Stimulated activated CD8-positive, alpha-beta memory T cell treated with anti-CD3 and anti-CD28 coated beads, Interleukin-15, amount 100 ng/mL, for 24 hours (primary cell): ENCODE measurements around the gene SLC29A1.

ENCODE experiments used
- DNase-seq: peaks from one replicate; pipeline ENCODE4 v3.0.0-alpha.2; 2020; ENCODE audit warnings: low read depth

SLC29A1 gene

DNA sequence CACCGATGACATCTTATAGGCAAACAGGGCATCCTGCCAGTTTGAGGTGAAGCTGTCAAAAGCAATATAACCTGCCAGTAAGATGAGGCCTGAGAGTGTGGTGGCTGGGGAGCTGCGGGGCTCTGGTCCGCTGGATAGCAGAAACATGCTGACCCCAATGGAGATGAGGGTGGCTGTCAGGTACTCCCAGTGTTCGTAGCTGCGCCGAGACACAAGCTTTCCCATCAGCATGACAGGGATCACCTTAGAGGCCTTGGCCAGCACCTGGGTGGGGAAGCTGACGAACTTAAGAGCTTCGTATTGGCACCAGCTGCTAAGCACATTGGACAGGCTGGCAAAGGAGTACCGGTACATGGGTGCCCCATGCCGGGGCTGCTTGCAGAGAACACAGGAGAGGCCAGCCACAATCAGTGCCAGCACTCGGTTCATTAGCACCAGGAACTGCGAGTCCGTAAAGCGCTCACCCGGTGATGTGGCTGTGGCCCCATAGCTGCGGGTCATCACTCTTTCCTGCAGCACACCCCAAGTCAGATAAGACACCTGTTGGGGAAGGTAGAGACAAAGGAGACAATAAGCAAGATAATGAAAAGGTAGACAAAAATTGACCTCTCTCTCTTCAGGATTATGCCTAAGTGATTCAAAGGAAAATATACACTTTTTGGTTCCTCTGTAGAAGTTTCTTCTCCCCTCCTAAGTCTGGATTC is 31.9 kb downstream of the SLC29A1 start:
- DNase-seq = no peak

DNA sequence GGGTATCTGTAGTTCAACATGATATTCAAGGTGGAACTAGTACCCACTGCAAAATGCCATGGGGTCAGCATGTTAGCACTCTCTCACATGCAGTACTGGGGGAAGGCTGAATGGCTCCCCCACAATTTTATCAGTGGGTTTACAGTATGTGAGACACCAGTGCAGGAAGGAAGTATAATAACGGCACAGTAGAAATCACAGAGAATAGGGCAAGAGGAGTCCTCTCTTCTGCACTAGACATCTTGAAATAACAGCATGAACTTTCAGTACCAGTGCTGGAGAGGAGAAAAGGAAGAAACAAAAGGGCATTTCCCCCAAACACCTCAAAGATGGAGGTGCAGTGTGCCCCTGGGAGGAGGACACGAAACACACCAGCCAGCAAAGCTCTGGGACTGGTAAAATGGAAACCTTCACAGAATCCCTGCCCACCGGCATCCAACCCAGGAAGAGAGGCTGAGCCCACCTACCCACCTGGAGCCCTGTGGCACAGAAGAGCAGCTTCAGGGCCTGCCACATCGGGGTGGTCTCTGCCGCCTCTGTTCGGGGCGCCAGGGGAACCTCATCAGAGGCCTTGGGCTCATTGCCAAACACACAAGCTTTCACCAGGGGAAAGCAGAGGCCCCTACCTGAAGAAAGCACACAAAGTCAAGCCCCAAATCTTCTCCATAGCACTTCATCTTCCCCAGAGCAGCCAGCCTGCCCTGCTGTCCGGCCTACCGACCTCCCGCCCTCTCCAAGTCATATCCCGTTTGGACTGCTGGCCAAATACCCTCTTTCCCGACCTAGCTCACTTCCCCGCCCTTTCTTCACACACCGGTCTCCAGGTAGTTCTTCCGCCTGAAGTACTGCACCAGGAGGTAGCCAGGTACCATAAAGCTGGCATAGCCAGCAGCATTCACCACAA is 32.7 kb downstream of the SLC29A1 start:
- no peak for DNase-seq

DNA sequence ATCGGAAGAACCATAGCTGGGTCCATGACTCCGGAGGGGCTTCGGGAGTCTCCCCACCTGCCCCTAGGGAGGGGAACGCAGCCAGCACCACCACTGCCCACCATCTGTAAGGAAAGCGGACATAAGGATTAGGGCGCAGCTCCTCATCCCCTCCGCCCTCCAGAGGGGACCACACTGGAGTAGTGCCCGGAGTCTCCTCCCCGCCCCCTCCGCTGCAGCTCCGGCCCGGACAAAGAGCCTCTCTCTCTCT is 33.3 kb downstream of the SLC29A1 start:
- no peak for DNase-seq

DNA sequence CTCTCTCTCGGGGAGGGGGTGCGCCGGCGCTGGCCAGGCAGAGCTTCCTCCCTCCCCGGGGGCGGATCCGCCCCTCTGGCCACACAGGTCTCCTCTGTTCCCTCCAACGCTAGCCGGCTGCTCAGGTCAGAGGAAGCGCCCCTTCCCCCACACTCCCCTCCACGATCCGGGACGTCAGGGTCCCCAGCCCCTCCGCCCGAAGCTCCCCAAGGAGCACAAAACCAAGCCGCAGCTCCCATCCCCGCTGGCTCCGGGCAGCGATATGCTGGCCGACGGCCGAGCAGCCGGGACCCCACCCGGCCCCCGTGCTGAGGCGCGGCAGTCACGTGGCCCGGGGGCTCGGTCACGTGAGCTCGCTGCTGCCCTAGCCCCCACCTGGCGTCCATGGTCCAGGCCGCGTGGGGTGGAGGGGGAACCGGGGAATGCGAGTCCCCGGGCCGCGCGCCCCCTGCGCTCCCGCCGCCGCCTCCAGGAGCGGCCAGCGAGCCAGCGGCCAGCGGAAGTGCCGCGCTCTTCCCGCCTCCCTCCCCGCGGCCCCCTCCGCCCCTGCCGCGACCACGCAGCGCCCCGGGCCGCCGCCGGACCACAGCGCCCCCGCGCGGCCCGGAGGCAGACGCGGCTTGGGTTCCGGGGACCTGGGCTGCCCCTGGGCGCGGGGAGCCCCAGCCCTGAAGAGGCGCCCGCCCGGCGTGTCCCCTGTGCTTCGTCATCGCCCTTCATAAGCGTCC is 33.8 kb downstream of the SLC29A1 start, which contains the start of gene SLC35B2:
Gene SLC35B2 (minus strand): TSS at position 504 of the 728 bp plus-strand sequence. CDS start 118 bp downstream, at position 386.
- DNase-seq = peak; percentile 48

GRCh38 chr6:44257753-44258324 is 34.4 kb downstream of the SLC29A1 start:
- DNase-seq = no peak

- DNase-seq = no peak
Observed at GRCh38 chr6:44258325-44258863, 35.0 kb downstream of the SLC29A1 start.

GRCh38 chr6:44258921-44259320 is 35.5 kb downstream of the SLC29A1 start:
- no peak for DNase-seq

- no peak for DNase-seq
Observed at GRCh38 chr6:44260011-44260410, 36.6 kb downstream of the SLC29A1 start.

DNA sequence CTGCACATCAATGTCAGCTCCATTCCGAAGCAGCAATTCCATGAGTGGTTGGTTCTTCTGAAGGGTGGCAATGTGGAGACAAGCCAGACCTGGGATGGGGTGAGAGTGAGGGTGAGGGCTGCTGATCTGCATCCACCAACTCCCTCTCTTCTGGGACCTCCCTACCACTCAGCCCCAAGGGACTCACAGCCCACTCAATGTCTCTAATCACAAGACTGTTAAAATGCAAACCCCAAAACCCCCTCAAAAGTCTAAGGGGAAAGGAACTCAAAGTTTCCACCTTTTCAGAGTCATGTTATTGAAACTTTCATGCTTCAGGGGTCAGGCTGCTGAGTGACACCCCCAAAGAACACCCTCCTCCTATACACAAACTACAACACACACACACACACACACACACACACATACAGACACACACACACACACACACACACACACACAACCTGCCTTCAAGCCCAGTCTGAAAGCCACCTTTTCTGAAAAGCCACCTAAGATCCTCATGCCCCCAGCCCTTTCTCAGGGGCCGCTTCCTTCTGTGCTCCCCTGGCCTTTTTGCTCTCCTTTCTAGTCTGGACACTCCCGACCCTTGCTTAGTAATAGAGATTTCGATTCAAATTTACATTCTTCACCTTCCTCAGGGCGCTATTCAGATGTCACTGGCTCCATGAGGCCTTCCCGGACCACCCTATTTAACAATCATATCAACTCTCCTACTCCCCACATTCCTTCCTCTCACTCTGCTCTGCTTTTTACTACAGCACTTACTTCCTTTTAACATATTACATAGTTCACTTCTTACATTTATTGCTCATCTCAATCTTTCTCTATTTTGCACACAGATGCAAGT is 37.3 kb downstream of the SLC29A1 start:
- DNase-seq = no peak

DNA sequence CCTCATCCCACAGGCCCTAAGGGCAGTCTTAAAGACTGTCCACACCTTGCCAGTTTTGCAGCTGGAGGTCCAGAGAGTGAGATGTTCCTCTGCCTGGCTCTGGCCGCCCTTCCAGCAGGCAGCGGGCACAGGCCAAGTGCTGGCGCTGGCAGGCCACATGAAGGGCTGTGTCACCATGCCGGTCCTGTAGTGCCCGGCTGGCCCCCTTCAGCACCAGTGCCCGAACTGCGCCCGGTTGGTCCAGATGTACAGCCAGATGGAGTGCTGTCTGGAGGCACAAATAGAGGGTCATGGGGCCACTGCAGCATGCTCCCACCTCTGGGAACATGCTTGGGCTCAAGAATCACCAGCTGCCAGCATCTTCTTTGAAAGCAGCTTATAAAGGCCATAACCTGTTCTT is 38.2 kb downstream of the SLC29A1 start:
- DNase-seq = no peak

GRCh38 chr6:44262467-44263353 is 39.3 kb downstream of the SLC29A1 start:
- DNase-seq = no peak

DNA sequence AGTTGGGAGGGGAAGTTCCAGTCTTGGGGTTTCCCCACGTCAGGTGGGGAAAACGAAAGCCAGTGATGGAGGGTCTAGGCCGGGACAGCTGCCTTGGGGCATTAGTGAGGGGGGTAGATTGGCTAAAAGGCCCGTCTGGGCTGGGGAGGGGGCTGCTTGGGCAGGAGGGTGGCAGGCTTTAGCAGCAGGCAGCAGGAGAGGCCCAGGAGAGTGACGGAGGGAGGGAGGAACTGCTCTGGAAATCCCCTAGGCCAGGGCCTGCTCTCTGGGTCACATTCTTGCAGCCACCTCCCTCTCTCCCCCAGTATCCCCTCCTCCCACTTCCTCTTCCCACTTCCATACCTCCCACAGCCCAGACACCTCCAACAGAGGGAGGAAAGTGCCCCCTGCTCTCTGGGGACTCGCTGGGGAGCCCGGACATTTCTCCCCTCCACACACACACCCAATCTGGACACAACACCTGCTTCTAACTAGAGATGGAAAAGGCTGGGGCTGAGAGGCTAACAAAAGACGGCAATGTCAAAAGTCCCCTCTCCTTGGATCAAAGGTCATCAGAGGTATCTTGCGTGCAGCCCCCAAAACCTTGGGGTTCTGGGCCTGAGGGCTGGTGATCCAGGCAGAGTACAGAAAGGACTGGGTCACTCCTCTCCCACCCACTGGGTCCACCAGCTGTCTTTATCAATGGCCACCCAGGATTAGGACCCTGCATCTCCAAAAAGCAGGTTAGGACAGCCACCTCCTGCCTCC is 40.1 kb downstream of the SLC29A1 start:
- DNase-seq = no peak

DNA sequence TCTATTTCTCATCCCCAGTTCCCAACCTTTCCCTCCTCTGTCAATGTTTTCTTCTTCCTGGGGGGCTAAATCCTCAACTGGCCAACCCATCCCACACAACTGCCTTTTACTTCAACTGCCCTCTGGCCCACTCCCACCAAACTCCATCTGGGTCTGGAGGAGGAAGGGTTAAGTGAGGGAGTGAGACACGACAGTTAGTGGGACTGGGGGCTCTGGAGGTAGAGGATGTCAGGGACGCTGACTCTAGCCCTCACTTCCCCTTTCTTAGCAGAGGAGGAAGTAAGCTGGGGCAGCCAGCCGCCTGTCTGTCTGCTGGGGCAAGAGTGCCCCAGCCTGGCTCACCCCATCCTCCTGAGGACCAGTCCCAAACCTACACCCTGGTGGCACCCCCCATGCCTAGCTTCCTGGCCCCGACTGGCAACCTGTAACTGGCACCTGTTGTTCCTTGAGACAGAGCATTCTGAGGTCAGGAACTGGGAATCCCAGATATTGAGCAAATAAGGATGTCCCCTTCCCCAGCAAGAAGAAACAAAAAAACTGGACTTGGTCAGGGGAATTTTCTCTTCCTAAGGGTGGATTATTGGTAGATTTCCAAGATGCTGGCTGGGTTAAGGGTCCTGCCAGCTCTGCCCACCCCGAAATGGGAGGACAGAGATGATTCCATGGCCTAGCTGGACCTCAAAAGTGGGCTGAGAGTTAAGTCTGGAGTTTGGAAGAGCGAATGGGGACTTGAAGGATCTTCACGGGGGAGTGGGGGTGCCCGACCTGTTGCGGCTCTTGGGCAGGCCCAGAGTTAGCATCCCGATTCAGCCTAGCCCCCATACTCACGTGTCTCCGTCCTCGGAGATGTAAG is 41.0 kb downstream of the SLC29A1 start:
- no peak for DNase-seq

- DNase-seq = peak; percentile 97
Observed at GRCh38 chr6:44265007-44265721, 41.8 kb downstream of the SLC29A1 start, which contains the start of gene NFKBIE. NFKBIE (minus strand) TSS chr6:44265551; CDS start chr6:44265346, 205 bp downstream.

DNA sequence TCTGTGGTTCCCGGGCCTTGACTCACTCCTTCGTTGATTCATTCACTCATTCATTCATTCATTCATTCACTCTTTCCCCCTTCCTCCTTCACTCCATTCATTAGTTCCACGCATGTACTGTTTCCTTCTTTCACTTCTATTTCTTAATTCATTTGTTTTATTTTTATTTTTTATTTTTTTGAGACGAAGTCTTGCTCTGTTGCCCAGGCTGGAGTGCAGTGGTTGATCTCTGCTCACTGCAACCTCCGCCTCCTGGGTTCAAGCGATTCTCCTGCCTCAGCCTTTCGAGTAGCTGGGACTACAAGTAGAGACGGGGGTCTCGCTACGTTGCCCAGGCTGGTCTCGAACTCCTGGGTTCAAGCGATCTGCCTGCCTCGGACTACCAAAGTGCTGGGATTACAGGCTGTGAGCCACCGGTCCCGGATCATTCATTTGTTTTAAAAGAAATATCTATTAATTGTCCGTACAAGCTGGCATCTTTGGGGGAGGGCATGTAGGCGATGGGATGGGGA is 42.4 kb downstream of the SLC29A1 start:
- DNase-seq = no peak

GRCh38 chr6:44266347-44266746 is 43.0 kb downstream of the SLC29A1 start:
- DNase-seq = no peak

DNA sequence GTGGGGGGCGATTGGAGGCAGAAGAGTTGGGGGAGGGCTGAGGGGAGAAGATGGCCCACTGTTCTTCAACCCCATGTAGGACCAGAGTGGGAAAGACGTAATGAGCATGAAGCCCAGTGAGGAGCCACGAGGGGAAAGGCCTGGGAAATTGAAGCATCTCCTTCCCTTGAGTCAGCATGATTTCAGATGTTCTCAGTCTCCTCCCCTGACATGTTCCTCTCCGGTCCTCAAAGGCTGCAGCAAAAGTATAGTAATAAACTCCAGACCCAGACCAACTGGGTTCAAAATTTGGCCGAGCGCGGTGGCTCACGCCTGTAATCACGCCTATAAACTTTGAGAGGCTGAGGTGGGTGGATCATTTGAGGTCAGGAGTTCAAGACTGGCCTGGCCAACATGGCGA is 43.9 kb downstream of the SLC29A1 start:
- DNase-seq = no peak
